Activated CD8-positive, alpha-beta memory T cell treated with anti-CD3 and anti-CD28 coated beads, Interleukin-2, amount 50 U/mL, for 24 hours (primary cell): ENCODE results near the gene GJC1.
"Not testable (repeated sequence)": the region's sequence is repeated elsewhere in the genome, so short reads cannot be mapped to it uniquely, and the experiment has no call there.

ENCODE experiments used
- DNase-seq: peaks from one replicate; pipeline ENCODE4 v3.0.0-alpha.2; 2020; ENCODE audit errors: extremely low read depth

Gene GJC1

GRCh38 chr17:44844390-44844830 lies 14.3 kb upstream of the GJC1 start:
- no peak for DNase-seq

- no peak for DNase-seq
Measured at GRCh38 chr17:44842748-44843147, 12.7 kb upstream of the GJC1 start.

GRCh38 chr17:44840936-44841335 lies 10.8 kb upstream of the GJC1 start:
- DNase-seq: no peak

GRCh38 chr17:44840274-44840673 lies 10.2 kb upstream of the GJC1 start:
- DNase-seq: no peak

- no peak for DNase-seq
Measured at GRCh38 chr17:44837196-44837595, 7.1 kb upstream of the GJC1 start.

GRCh38 chr17:44832805-44833204 lies 2.7 kb upstream of the GJC1 start:
- DNase-seq: no peak

- DNase-seq: no peak
Measured at GRCh38 chr17:44831371-44831770, 1.3 kb upstream of the GJC1 start.

GRCh38 chr17:44830359-44831288 lies 537 bp upstream of the GJC1 start:
- no peak for DNase-seq

- no peak for DNase-seq
Measured at GRCh38 chr17:44828919-44829522, 1.1 kb downstream of the GJC1 start.

- no peak for DNase-seq
Measured at GRCh38 chr17:44827863-44828262, 2.2 kb downstream of the GJC1 start.

GRCh38 chr17:44826123-44826790 lies 3.8 kb downstream of the GJC1 start:
- DNase-seq: no peak

GRCh38 chr17:44825236-44825635 lies 4.9 kb downstream of the GJC1 start:
- not testable (repeated sequence) for DNase-seq

- no peak for DNase-seq
Measured at GRCh38 chr17:44820631-44821212, 9.4 kb downstream of the GJC1 start.

- DNase-seq: not testable (repeated sequence)
Measured at GRCh38 chr17:44818508-44818907, 11.6 kb downstream of the GJC1 start.

GRCh38 chr17:44812263-44812662 lies 17.8 kb downstream of the GJC1 start:
- DNase-seq: no peak

GRCh38 chr17:44808656-44809388 lies 21.3 kb downstream of the GJC1 start:
- not testable (repeated sequence) for DNase-seq

GRCh38 chr17:44808156-44808555 lies 21.9 kb downstream of the GJC1 start:
- DNase-seq: no peak

- DNase-seq: no peak
Measured at GRCh38 chr17:44807817-44808155, 22.3 kb downstream of the GJC1 start.

- DNase-seq: no peak
Measured at GRCh38 chr17:44807093-44807816, 22.8 kb downstream of the GJC1 start.

- no peak for DNase-seq
Measured at GRCh38 chr17:44804302-44805089, 25.6 kb downstream of the GJC1 start.
